H1 (cell line): ENCODE data around the gene RAD9B. TPM values are rescaled to one million over a fixed set of nuclear protein-coding genes. Genes with fewer than 3 reads are reported as not detected.

Experiments used
- CTCF ChIA-PET: fragments of 300-600 bp; sonication (Branson Sonifier 250); formaldehyde crosslinking; loops from one replicate; lab custom pipeline; 2021; ENCODE audit not compliant: partially characterized antibody; lab: Charles Lee
- POLR2A ChIA-PET: fragments of 300-600 bp; sonication (Branson Sonifier 250); formaldehyde crosslinking; loops from one replicate; lab custom pipeline; 2021; ENCODE audit warnings: inconsistent platforms; ENCODE audit not compliant: partially characterized antibody; lab: Charles Lee
- DNase-seq, 2 experiments: peaks; one replicate each; pipeline versions ENCODE4 v3.0.0 to v3.0.0-alpha.2; 2010 to 2022; ENCODE audit warnings: low spot score in 2 of 2, low read depth in 1 of 2, mixed read lengths in 1 of 2
- FAIRE-seq: peaks from 2 replicates; lab custom pipeline; 2011; peaks lifted over from hg19 to GRCh38; lab: Jason Lieb, UNC
- H2AFZ ChIP-seq: 2 replicates; pipeline ENCODE4 v1.8.1; 2012; ENCODE audit warnings: low read length, inconsistent platforms
- H2AK5ac ChIP-seq: 2 replicates; pipeline ENCODE4 v1.6.1; 2013; ENCODE audit warnings: low read depth, low read length
- H2BK120ac ChIP-seq: replicated peaks from 2 replicates; pipeline ENCODE3; 2013; ENCODE audit warnings: low read depth, low read length, inconsistent platforms
- H2BK12ac ChIP-seq: 2 replicates; pipeline ENCODE4 v1.6.1; 2013; ENCODE audit warnings: low read depth, low read length
- H2BK15ac ChIP-seq: 2 replicates; pipeline ENCODE4 v1.6.1; 2013; ENCODE audit warnings: low read length
- H2BK20ac ChIP-seq: 2 replicates; pipeline ENCODE4 v1.6.1; 2013; ENCODE audit warnings: low read length
- H2BK5ac ChIP-seq: 2 replicates; pipeline ENCODE4 v1.6.1; 2013; ENCODE audit warnings: low read depth, low read length
- H3K14ac ChIP-seq: 2 replicates; pipeline ENCODE4 v1.6.1; 2013; ENCODE audit warnings: inconsistent platforms; ENCODE audit not compliant: insufficient read length
- H3K18ac ChIP-seq: 2 replicates; pipeline ENCODE4 v1.6.1; 2013; ENCODE audit warnings: low read length; ENCODE audit errors: extremely low read depth
- H3K23ac ChIP-seq: 2 replicates; pipeline ENCODE4 v1.6.1; 2013; ENCODE audit warnings: inconsistent platforms; ENCODE audit not compliant: insufficient read length
- H3K23me2 ChIP-seq: 2 replicates; pipeline ENCODE4 v1.6.1; 2013; ENCODE audit warnings: low read depth, low read length
- H3K27ac ChIP-seq: 2 replicates; pipeline ENCODE4 v1.6.1; 2011; ENCODE audit warnings: low read depth, low read length, inconsistent platforms
- H3K27me3 ChIP-seq, 4 experiments: replicated peaks in 1 of 4; 1 replicate in 1 of 4; 2 replicates in 3 of 4; pipeline versions ENCODE4 v1.6.1 to v1.8.1; 2011 to 2013; ENCODE audit warnings: low read length in 3 of 4, mild to moderate bottlenecking in 3 of 4, inconsistent platforms in 2 of 4, mixed read lengths in 2 of 4, moderate library complexity in 1 of 4; ENCODE audit not compliant: control insufficient read depth in 3 of 4, insufficient read depth in 3 of 4; ENCODE audit errors: extremely low read depth in 1 of 4
- H3K36me3 ChIP-seq, 4 experiments: 2 replicates each; pipeline versions ENCODE4 v1.6.1 to v1.8.1; 2011 to 2013; ENCODE audit warnings: mild to moderate bottlenecking in 4 of 4, low read length in 3 of 4, moderate library complexity in 2 of 4, control low read depth in 1 of 4, inconsistent platforms in 1 of 4; ENCODE audit not compliant: insufficient read depth in 4 of 4, control insufficient read depth in 2 of 4
- H3K4ac ChIP-seq: replicated peaks from 2 replicates; pipeline ENCODE3; 2013; ENCODE audit warnings: low read length, low read depth, mixed read lengths, inconsistent platforms; ENCODE audit not compliant: insufficient read length
- H3K4me1 ChIP-seq, 4 experiments: replicated peaks in 1 of 4; 1 replicate in 1 of 4; 2 replicates in 3 of 4; pipeline versions ENCODE4 v1.6.1 to v1.8.1; 2011 to 2013; ENCODE audit warnings: low read length in 3 of 4, inconsistent platforms in 2 of 4, mixed read lengths in 1 of 4; ENCODE audit not compliant: insufficient read depth in 4 of 4, control insufficient read depth in 3 of 4
- H3K4me2 ChIP-seq, 2 experiments: 2 replicates each; pipeline versions ENCODE4 v1.6.1 to v1.8.1; 2011 to 2013; ENCODE audit warnings: low read depth in 2 of 2, low read length in 2 of 2, control low read depth in 1 of 2, inconsistent platforms in 1 of 2, mild to moderate bottlenecking in 1 of 2; ENCODE audit not compliant: insufficient read depth in 1 of 2
- H3K4me3 ChIP-seq, 4 experiments: fragments of 200-600, 300-600 bp in 1 of 4; sonication (generic), shearing (Covaris generic), sonication (Bioruptor Twin) in 1 of 4; 2 replicates each; pipeline versions ENCODE4 v1.5.1 to v1.8.1; 2011 to 2016; ENCODE audit warnings: low read length in 4 of 4, low read depth in 3 of 4, control low read depth in 2 of 4, inconsistent platforms in 2 of 4, mild to moderate bottlenecking in 2 of 4, mixed read lengths in 1 of 4, moderate library complexity in 1 of 4; ENCODE audit not compliant: insufficient read depth in 2 of 4; ENCODE audit errors: extremely low read depth in 1 of 4
- H3K56ac ChIP-seq: replicated peaks from 2 replicates; pipeline ENCODE3; 2013; ENCODE audit warnings: low read depth, mild to moderate bottlenecking, mixed read lengths, low read length, inconsistent platforms; ENCODE audit not compliant: insufficient read length
- H3K79me1 ChIP-seq: 2 replicates; pipeline ENCODE4 v1.6.1; 2013; ENCODE audit warnings: low read depth, low read length, control low read depth
- H3K79me2 ChIP-seq, 2 experiments: 2 replicates each; pipeline versions ENCODE4 v1.6.1 to v1.8.1; 2012 to 2013; ENCODE audit warnings: low read length in 2 of 2, mild to moderate bottlenecking in 2 of 2, inconsistent platforms in 1 of 2; ENCODE audit not compliant: insufficient read depth in 2 of 2, control insufficient read depth in 1 of 2
- H3K9ac ChIP-seq, 4 experiments: replicated peaks in 1 of 4; 1 replicate in 1 of 4; 2 replicates in 3 of 4; pipeline versions ENCODE4 v1.6.1 to v1.8.1; 2011 to 2013; ENCODE audit warnings: low read depth in 3 of 4, low read length in 3 of 4, control low read depth in 2 of 4, mild to moderate bottlenecking in 2 of 4, moderate library complexity in 2 of 4, inconsistent platforms in 1 of 4; ENCODE audit errors: extremely low read depth in 1 of 4
- H3K9me3 ChIP-seq, 2 experiments: 2 replicates each; pipeline versions ENCODE4 v1.6.1 to v1.8.1; 2012 to 2013; ENCODE audit warnings: mild to moderate bottlenecking in 2 of 2, moderate library complexity in 2 of 2, control low read depth in 1 of 2, inconsistent platforms in 1 of 2, low read depth in 1 of 2, low read length in 1 of 2, mixed read lengths in 1 of 2; ENCODE audit not compliant: insufficient read depth in 2 of 2
- H4K20me1 ChIP-seq, 2 experiments: replicated peaks in 1 of 2; 2 replicates each; pipeline versions ENCODE3 to v1.8.1; 2011 to 2013; ENCODE audit warnings: inconsistent platforms in 2 of 2, low read length in 2 of 2, mild to moderate bottlenecking in 1 of 2; ENCODE audit not compliant: insufficient read depth in 2 of 2, control insufficient read depth in 1 of 2
- H4K5ac ChIP-seq: 2 replicates; pipeline ENCODE4 v1.6.1; 2013; ENCODE audit warnings: low read length, low read depth, mixed read lengths, inconsistent platforms; ENCODE audit not compliant: insufficient read length
- H4K8ac ChIP-seq: 2 replicates; pipeline ENCODE4 v1.8.0; 2013; ENCODE audit warnings: mild to moderate bottlenecking, moderate library complexity, low read length, inconsistent platforms; ENCODE audit not compliant: insufficient read depth; ENCODE audit errors: extremely low read depth
- H4K91ac ChIP-seq: replicated peaks from 2 replicates; pipeline ENCODE3; 2013; ENCODE audit warnings: low read length, mixed read lengths, inconsistent platforms; ENCODE audit not compliant: insufficient read length
- CTCF ChIP-seq, 3 experiments: IDR thresholded peaks; 1 replicate in 2 of 3; 2 replicates in 1 of 3; pipeline versions ENCODE4 v1.5.1 to v1.6.1; 2011; ENCODE audit warnings: low read length in 3 of 3, mild to moderate bottlenecking in 3 of 3, inconsistent platforms in 2 of 3, low read depth in 1 of 3, moderate library complexity in 1 of 3; ENCODE audit not compliant: insufficient read depth in 1 of 3; ENCODE audit errors: control extremely low read depth in 1 of 3
- KDM5A ChIP-seq: fragments of 200-600 bp; IDR thresholded peaks from 2 replicates; pipeline ENCODE4 v1.7.1; 2012; ENCODE audit warnings: mild to moderate bottlenecking, low read length, inconsistent platforms, mixed read lengths
- RBBP5 ChIP-seq: IDR thresholded peaks from 2 replicates; pipeline ENCODE4 v1.7.1; 2012; ENCODE audit warnings: low read depth, mild to moderate bottlenecking, inconsistent platforms, low read length, moderate library complexity, borderline replicate concordance
- SUZ12 ChIP-seq: fragments of 200-600 bp; sonication (generic); IDR thresholded peaks from 2 replicates; pipeline ENCODE4 v1.6.1; 2012; ENCODE audit warnings: mild to moderate bottlenecking, inconsistent platforms, low read length, moderate library complexity, mixed read lengths
- ZNF274 ChIP-seq: IDR thresholded peaks from 2 replicates; pipeline ENCODE4 v1.7.0; 2012; ENCODE audit warnings: low read length, borderline replicate concordance; ENCODE audit errors: extremely low read depth
- WGBS, 2 experiments: shearing (Covaris generic) in 1 of 2; methylation state at CpG; one replicate each; pipeline versions ENCODE4 v1.1.6 to v1.1.7; 2013 to 2015; ENCODE audit warnings: low lambda C conversion rate in 2 of 2, mixed read lengths in 2 of 2, inconsistent platforms in 1 of 2, low coverage in 1 of 2, missing lambda C conversion rate in 1 of 2; ENCODE audit not compliant: insufficient replicate concordance in 2 of 2, insufficient coverage in 1 of 2, insufficient read length in 1 of 2; ENCODE audit errors: extremely low coverage in 1 of 2, missing lambda C conversion rate in 1 of 2; 5-methylcytosine and 5-hydroxymethylcytosine counted together
- polyA plus RNA-seq, 7 experiments: library from polyadenylated mRNA; depleted of rRNA in 3 of 7; stranded (reverse) in 5 of 7; unstranded in 2 of 7; fragments of >200 nt in 5 of 7; fragments of 200-250 nt in 2 of 7; gene quantifications; 1 replicate in 5 of 7; 2 replicates in 1 of 7; 4 replicates in 1 of 7; pipeline versions ENCODE4 v1.2.1 to v1.2.3, GENCODE V29; 2011 to 2013; ENCODE audit warnings: missing spikeins in 2 of 7, mixed read lengths in 2 of 7
- total RNA-seq: library from RNA; stranded (reverse); fragmentation: NEBNext Ultra II Directional; extraction: Animal tissue kit (Norgen Biotek cat#: 25700); gene quantifications from 2 replicates; pipeline ENCODE4 v1.2.1, GENCODE V29; 2021

RAD9B gene
- total and polyA plus RNA-seq, 2 of the 8 experiments (the other 6 are each of a cell fraction or from before 2014, with no cell fraction given), result 0.06 TPM; not detected in 1

- Histone ChIP-seq H2BK120ac (no peak overlapping the region), H3K18ac (no peak overlapping the region), H3K4me3 (no peak overlapping the region), H3K14ac (no peak overlapping the region), H3K9me3 (no peaks in the 10 kb centered on the region), H3K27ac (no peak overlapping the region), H2BK15ac (no peak overlapping the region), H4K20me1 (no peaks in the 10 kb centered on the region), H2BK20ac (no peak overlapping the region), H2AK5ac (no peak overlapping the region), H3K4me2 (no peak overlapping the region), H3K9ac (no peak overlapping the region), H3K23ac (no peak overlapping the region), H4K8ac (no peak overlapping the region), H2BK12ac (no peak overlapping the region), H3K27me3 (no peaks in the 10 kb centered on the region), H2BK5ac (no peak overlapping the region), H4K5ac (no peak overlapping the region), H3K23me2 (no peaks in the 10 kb centered on the region), H3K79me2 (no peaks in the 10 kb centered on the region), H2AFZ (no peak overlapping the region), H3K79me1 (peaks cover 4% of the 10 kb centered on the region; the same call in 1 of the 2 replicates), H3K4ac (no peak overlapping the region), H3K36me3 (peaks cover 0 to 2% (median 0%) of the 10 kb centered on the region in 4 experiments; a peak in 2 of 8 replicates), H3K4me1 (0 out of 7 replicates have a peak, but pooled peaks cover 0 to 2% (median 0%) of the 10 kb centered on the region in 4 experiments), H4K91ac (no peak overlapping the region), H3K56ac (no peak overlapping the region)
- DNase-seq (no peak), FAIRE-seq (no peak)
- CTCF ChIA-PET, result interaction anchor here (0.6 kb wide), 1 partner anchor 100 kb away, joined by 3 read pairs; no protein-coding TSS in a partner anchor
- POLR2A ChIA-PET, result no interaction called here
- TF ChIP-seq KDM5A (no peak), RBBP5 (no peak), SUZ12 (no peak), ZNF274 (no peak), CTCF (IDR thresholded peaks at IDR 0.05; ENCODE audit: control extremely low read depth in 1 of 3, insufficient read depth in 1 of 3, low read depth in 1 of 3, low read length in 3 of 3) (no peak)
- 91% methylated on average over 10 of the region's 10 CpGs; no CpG with 5 or more reads in 1 of the 2 experiments for WGBS, 2 experiments
These were observed 43.7 kb downstream of the RAD9B start for GRCh38 chr12:110545812-110546211.
